ENCODE results near the gene WDFY4. TPM values are rescaled to one million over a fixed set of nuclear protein-coding genes. Genes with fewer than 3 reads are reported as not detected.

WDFY4 gene
- total RNA-seq, 1 experiment from 2014 or later = not detected

- H3K4me1 ChIP-seq (replicated peaks; ENCODE audit: insufficient read depth) = no peaks in the 10 kb centered on the region
- H3K9me2 ChIP-seq (ENCODE audit: insufficient read depth) = no peaks in the 10 kb centered on the region
- POLR2A ChIA-PET (ENCODE audit: unreplicated experiment) = no interaction called here
- no peak overlapping the region for H3K4me3 ChIP-seq
- no peaks in the 10 kb centered on the region for H3F3A ChIP-seq (ENCODE audit: insufficient read depth, low read depth)
- CTCF ChIA-PET = no interaction called here
- no peak overlapping the region for H3K27ac ChIP-seq
- peaks cover 71% of the 10 kb centered on the region for H3K27me3 ChIP-seq (ENCODE audit: insufficient read depth, low read depth)
- H3K79me2 ChIP-seq (ENCODE audit: low read depth) = no peaks in the 10 kb centered on the region
- H3K4me2 ChIP-seq = no peak overlapping the region
- H4K20me1 ChIP-seq (ENCODE audit: insufficient read depth) = no peaks in the 10 kb centered on the region
- BruUV-seq (replicated peaks) = no TSS peak
- intact Hi-C loops (cut with micrococcal nuclease; ENCODE audit: unreplicated experiment) = no loop called here
- TF ChIP-seq EZH2 (IDR thresholded peaks at IDR 0.05; ENCODE audit: low read depth) (no peak), CTCF (conservative IDR thresholded peaks at IDR 0.05) (no peak)
- H3K9me3 ChIP-seq (ENCODE audit: insufficient read depth, low read depth) = no peaks in the 10 kb centered on the region
- no peak for DNase-seq
- H3K36me3 ChIP-seq (ENCODE audit: low read depth) = no peaks in the 10 kb centered on the region
- H2AFZ ChIP-seq = no peak overlapping the region
Measured at GRCh38 chr10:48904861-48905260, 220.2 kb downstream of the WDFY4 start.

- no peak for DNase-seq
- CTCF ChIA-PET = no interaction called here
- TF ChIP-seq CTCF (conservative IDR thresholded peaks at IDR 0.05) = no peak
- no peak for TF ChIP-seq EZH2 (IDR thresholded peaks at IDR 0.05; ENCODE audit: low read depth)
Measured at GRCh38 chr10:48905311-48905710, 220.6 kb downstream of the WDFY4 start.

GRCh38 chr10:48906841-48907240 lies 222.2 kb downstream of the WDFY4 start:
- H3K27me3 ChIP-seq (ENCODE audit: insufficient read depth, low read depth) = peaks cover 90% of the 10 kb centered on the region
- no peaks in the 10 kb centered on the region for H3K9me3 ChIP-seq (ENCODE audit: insufficient read depth, low read depth)
- no peaks in the 10 kb centered on the region for H3K79me2 ChIP-seq (ENCODE audit: low read depth)
- H3K36me3 ChIP-seq (ENCODE audit: low read depth) = no peaks in the 10 kb centered on the region
- no peak overlapping the region for H2AFZ ChIP-seq
- no peaks in the 10 kb centered on the region for H3K9me2 ChIP-seq (ENCODE audit: insufficient read depth)
- TF ChIP-seq CTCF (conservative IDR thresholded peaks at IDR 0.05) (no peak), EZH2 (IDR thresholded peaks at IDR 0.05; ENCODE audit: low read depth) (no peak)
- POLR2A ChIA-PET (ENCODE audit: unreplicated experiment) = no interaction called here
- intact Hi-C loops (cut with micrococcal nuclease; ENCODE audit: unreplicated experiment) = no loop called here
- no peak overlapping the region for H3K4me3 ChIP-seq
- H3K4me1 ChIP-seq (replicated peaks; ENCODE audit: insufficient read depth) = no peaks in the 10 kb centered on the region
- no peak overlapping the region for H3K27ac ChIP-seq
- H3F3A ChIP-seq (ENCODE audit: insufficient read depth, low read depth) = no peaks in the 10 kb centered on the region
- DNase-seq = no peak
- BruUV-seq (replicated peaks) = no TSS peak
- CTCF ChIA-PET = no interaction called here
- H3K4me2 ChIP-seq = no peak overlapping the region
- no peaks in the 10 kb centered on the region for H4K20me1 ChIP-seq (ENCODE audit: insufficient read depth)

More at GRCh38 chr10:48905311-48905710, 220.6 kb downstream of the WDFY4 start:
- no peaks in the 10 kb centered on the region for H3K9me2 ChIP-seq (ENCODE audit: insufficient read depth)
- POLR2A ChIA-PET (ENCODE audit: unreplicated experiment) = no interaction called here
- no peak overlapping the region for H3K4me2 ChIP-seq
- no peaks in the 10 kb centered on the region for H3F3A ChIP-seq (ENCODE audit: insufficient read depth, low read depth)
- H2AFZ ChIP-seq = no peak overlapping the region
- H3K4me3 ChIP-seq = no peak overlapping the region
- no peaks in the 10 kb centered on the region for H4K20me1 ChIP-seq (ENCODE audit: insufficient read depth)
- no peaks in the 10 kb centered on the region for H3K36me3 ChIP-seq (ENCODE audit: low read depth)
- BruUV-seq (replicated peaks) = no TSS peak
- peaks cover 76% of the 10 kb centered on the region for H3K27me3 ChIP-seq (ENCODE audit: insufficient read depth, low read depth)
- no peaks in the 10 kb centered on the region for H3K79me2 ChIP-seq (ENCODE audit: low read depth)
- intact Hi-C loops (cut with micrococcal nuclease; ENCODE audit: unreplicated experiment) = no loop called here
- no peaks in the 10 kb centered on the region for H3K9me3 ChIP-seq (ENCODE audit: insufficient read depth, low read depth)
- H3K4me1 ChIP-seq (replicated peaks; ENCODE audit: insufficient read depth) = no peaks in the 10 kb centered on the region
- H3K27ac ChIP-seq = no peak overlapping the region

Data from PC-9 (cell line).